ENCODE measurements around the gene BCL10. TPM values are rescaled to one million over a fixed set of nuclear protein-coding genes. Genes with fewer than 3 reads are reported as not detected.

The BCL10 gene
- total and polyA plus RNA-seq, 2 of the 13 experiments (the other 11 are each of a cell fraction or from before 2014, with no cell fraction given): 3.7 to 14.1 TPM

DNA sequence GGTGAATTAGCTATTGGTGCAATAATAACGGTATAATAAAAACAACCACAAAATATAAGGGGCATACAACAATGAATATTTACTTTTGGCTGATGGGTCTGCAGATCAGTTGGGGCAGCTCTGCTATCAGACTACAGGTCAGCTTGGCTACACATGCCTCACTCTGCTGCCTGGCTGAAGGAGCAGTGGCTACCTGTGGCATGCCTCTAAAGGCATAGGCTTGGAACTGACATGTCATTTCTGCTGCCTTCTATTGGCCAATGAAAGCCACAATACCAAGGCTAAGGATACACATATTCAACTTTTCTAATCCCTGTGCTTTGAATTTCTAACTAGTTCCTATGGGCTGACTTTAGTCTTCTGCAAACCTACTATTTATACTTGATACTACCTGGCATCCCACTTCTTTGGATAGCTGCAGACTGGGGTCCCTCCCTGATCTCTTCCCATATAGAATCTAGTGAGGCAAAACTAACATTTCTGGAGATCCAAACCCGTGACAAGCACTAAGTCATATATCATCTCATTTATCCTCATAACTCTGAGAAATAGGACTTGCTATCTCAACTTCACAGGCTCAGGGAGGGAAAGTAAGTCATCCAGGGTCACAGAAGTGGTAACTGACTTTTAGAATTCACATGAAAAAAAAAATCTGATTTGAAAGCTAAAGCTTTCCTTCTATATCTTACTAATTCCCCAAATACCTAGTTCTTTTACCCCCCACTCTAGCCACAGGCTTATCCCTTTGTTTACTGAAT is 56.4 kb downstream of the BCL10 start:
- no peaks in the 10 kb centered on the region for H3K79me2 ChIP-seq (ENCODE audit: insufficient read depth, low read length)
- intact Hi-C loops (cut with micrococcal nuclease; ENCODE audit: unreplicated experiment) (no loop called here), in situ Hi-C loops (cut with HindIII; ENCODE audit: extremely low pct_ligation_motif_present, low pct_unique_long_range_greater_than_20kb) (no loop called here)
- H3K4me1 ChIP-seq (ENCODE audit: insufficient read depth, low read length): peaks cover 12% of the 10 kb centered on the region
- H4K20me1 ChIP-seq (ENCODE audit: insufficient read depth, low read length): no peaks in the 10 kb centered on the region
- 44% methylated on average over 2 of the region's 2 CpGs for WGBS (ENCODE audit: low lambda C conversion rate)
- no peak for FAIRE-seq
- no peak overlapping the region for H2AFZ ChIP-seq (ENCODE audit: low read length)
- TF ChIP-seq TMF1 (CRISPR knock-in tag; IDR thresholded peaks at IDR 0.05; ENCODE audit: low read depth) (no peak), ZNF484 (CRISPR knock-in tag; IDR thresholded peaks at IDR 0.05; ENCODE audit: borderline replicate concordance, low read depth) (no peak), ZBTB21 (CRISPR knock-in tag; IDR thresholded peaks at IDR 0.05) (no peak), POLR2A (IDR thresholded peaks at IDR 0.05; ENCODE audit: insufficient read depth in 1 of 2, low read depth in 2 of 2, low read length in 2 of 2) (no peak), SMARCE1 (IDR thresholded peaks at IDR 0.05; ENCODE audit: borderline replicate concordance) (no peak), ZBTB4 (CRISPR knock-in tag; IDR thresholded peaks at IDR 0.05; ENCODE audit: borderline replicate concordance) (no peak), SRY (CRISPR knock-in tag; IDR thresholded peaks at IDR 0.05) (no peak), ZZZ3 (CRISPR knock-in tag; IDR thresholded peaks at IDR 0.05; ENCODE audit: borderline replicate concordance) (no peak), ZNF569 (CRISPR knock-in tag; IDR thresholded peaks at IDR 0.05; ENCODE audit: borderline replicate concordance) (no peak)
- no peaks in the 10 kb centered on the region for H3K9me3 ChIP-seq (ENCODE audit: low read length)
- H3K27me3 ChIP-seq (ENCODE audit: control insufficient read depth in 1 of 2, insufficient read depth in 2 of 2, low read length in 2 of 2): no peaks in the 10 kb centered on the region
- H3K36me3 ChIP-seq (replicated peaks in 1 of 2; ENCODE audit: control insufficient read depth in 1 of 2, insufficient read depth in 2 of 2, low read length in 2 of 2): no peaks in the 10 kb centered on the region
- no peak for DNase-seq (ENCODE audit: low spot score)
- POLR2A ChIA-PET: no interaction called here
- H3K4me3 ChIP-seq (replicated peaks in 1 of 3; ENCODE audit: insufficient read depth in 1 of 3, low read depth in 2 of 3, low read length in 3 of 3): no peak overlapping the region
- ATAC-seq: no peak
- H3K4me2 ChIP-seq (ENCODE audit: low read depth, low read length): no peak overlapping the region
- no TSS peak for BruUV-seq (replicated peaks)
- no peak overlapping the region for H3K27ac ChIP-seq (ENCODE audit: extremely low read length, insufficient read depth, low read length)
- H3K9ac ChIP-seq (ENCODE audit: insufficient read depth, low read depth, low read length): no peak overlapping the region
- CTCF ChIA-PET (ENCODE audit: low intra/inter-chr PET ratio, low total read pairs): no interaction called here
